GM18951 (cell line): ENCODE results near the gene PI16.

Experiments used
- POLR2A ChIP-seq: IDR thresholded peaks from 4 replicates; pipeline ENCODE4 v1.6.1; 2011; ENCODE audit warnings: mild to moderate bottlenecking; ENCODE audit not compliant: insufficient read length, insufficient read depth; ENCODE audit errors: extremely low read depth
- in situ Hi-C: fragments of 300-500 bp; cut with MboI; formaldehyde crosslinking; loops from one replicate; pipeline ENCODE4 v1.12.0; 2022; ENCODE audit warnings: low sequenced_read_pairs, mixed read lengths, inconsistent platforms; ENCODE audit not compliant: unreplicated experiment

The PI16 gene

GRCh38 chr6:37011656-37012378, 57.3 kb downstream of the PI16 start:
- in situ Hi-C loops: no loop called here

GRCh38 chr6:37013516-37014491, 59.3 kb downstream of the PI16 start:
- in situ Hi-C loops: no loop called here
- no peak for TF ChIP-seq POLR2A

More at GRCh38 chr6:37011656-37012378, 57.3 kb downstream of the PI16 start:
- TF ChIP-seq POLR2A: no peak
